HG03575 (cell line): ENCODE data around the gene PYGB.

Experiments
- ATAC-seq: cut with Tn5 transposase; IDR thresholded peaks from one replicate; pipeline ENCODE4 v1.9.1; 2021; ENCODE audit not compliant: unreplicated experiment, insufficient number of reproducible peaks, low FRiP score; ENCODE audit errors: extremely low read depth

PYGB gene

DNA sequence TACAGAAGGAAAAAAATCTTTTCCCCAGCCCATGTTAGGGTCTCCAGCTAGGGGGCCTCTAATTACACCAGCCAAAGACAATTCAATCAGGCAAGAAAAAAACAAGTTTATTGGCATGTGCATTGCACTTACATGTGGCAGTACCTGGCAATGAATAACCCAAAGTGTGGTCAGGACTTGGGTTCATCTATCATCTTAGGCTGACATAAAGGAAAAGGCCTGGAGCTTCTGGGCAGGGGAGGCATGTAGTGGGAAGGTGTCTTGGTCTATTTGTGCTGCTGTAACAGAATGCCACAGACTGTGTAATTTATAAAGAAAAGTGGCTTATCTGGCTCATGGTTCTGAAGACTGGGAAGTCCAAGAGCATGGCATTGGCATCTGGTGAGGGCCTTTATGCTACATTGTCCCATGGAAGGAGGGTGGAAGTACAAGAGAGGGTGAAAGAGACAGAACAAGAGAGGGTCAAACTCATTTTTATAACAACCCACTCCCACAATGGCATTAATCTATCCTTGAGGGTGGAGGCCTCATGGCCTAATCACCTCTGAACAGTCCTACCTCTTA lies 4.4 kb upstream of the PYGB start:
- ATAC-seq, result no peak

DNA sequence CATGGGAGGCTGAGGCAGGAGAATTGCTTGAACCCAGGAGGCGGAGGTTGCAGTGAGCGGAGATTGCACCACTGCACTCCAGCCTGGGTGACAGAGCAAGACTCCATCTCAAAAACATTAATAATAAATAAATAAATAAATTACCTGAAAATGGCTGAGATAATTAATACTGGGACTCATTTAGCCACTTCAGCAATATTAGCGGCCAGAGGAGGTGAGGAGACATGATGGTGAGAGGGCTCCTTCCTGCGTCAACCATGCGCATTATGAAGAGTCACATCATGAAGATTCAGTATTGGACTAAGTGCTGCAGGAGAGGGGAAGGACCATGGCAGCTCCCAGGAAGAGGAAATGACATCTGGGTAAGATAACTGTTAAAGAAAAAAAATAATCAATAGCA lies 2.9 kb upstream of the PYGB start:
- no peak for ATAC-seq

DNA sequence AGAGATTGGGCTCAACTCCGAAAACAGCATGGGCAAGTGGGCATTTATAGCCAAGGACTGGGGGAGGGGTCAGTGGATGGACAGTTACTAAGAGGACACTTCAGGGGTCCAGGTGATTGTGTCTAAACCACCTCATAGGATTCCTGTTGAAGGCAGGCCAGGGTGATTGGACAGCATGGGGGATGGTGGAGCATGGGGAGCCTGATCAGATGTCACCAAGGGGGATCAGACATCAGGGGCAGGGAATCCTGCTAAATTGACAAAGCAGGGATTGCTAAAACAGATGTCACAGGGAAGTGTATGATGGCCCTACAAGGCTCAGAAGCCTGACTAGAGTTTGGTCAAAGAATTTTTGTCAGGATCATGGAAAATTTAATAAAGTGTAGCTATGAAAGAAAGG lies 2.4 kb upstream of the PYGB start:
- ATAC-seq, result no peak

DNA sequence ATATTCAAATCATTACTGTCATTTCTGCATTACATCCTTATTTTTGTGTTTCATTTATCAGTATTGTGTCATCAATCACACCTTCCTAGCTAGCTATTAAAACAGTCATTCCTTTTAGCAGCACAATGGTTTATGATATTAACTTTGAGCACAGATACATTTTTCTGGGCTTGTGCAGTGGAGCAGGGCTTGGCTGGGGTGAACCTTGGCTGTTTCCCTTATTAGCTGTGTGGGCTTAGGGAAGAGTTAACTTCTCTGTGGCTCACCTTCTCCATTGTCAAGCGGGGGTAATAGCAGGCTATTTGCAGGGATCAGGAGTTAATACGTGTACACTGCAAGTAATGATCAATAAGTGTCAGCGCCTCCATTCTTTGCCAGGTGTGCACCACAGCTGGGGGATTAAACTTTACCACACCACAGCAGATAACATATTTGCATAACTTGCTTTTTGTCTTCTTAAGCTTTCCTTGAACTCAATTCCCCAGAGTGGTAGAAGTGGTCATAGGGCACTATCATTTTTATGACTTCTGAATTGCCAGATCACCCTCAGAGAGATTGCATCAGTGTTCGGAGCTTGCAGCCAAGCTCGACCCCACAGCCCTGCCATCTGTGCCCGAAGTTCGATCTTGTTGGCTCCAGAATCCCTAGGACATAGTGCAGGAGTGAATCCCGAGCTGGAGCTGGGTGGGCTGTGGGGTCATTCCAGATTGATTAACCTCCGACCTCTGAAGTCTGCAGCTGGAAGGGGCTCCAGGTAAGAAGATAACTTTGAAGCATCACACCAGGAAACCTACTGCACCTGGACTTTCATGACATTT lies 1.5 kb upstream of the PYGB start:
- no peak for ATAC-seq

DNA sequence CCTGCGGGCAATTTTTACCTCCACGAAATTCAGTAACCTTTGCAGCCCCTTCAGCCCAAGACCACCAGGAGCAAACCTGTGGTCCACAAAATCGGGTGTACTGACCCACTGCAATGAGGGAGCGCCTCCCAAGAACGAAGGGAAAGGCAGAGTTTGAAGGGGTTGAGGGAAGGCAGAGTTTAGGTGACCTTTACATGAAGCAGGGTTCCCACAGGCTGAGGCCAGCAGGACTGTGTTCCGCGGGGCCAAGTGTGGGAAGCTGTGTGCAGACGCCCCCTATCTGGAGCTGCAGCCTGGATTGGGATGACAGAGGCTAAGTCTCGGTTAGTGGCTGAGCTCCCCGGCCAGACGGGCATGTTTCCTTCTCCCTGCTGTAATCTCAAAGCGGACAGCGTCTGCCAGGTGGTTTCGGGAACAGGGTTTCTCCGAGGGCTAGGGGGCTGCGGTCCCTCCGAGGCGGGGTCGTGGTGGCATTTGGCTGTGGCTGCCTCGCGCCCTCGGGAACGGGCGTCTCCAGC lies 826 bp upstream of the PYGB start:
- no peak for ATAC-seq

DNA sequence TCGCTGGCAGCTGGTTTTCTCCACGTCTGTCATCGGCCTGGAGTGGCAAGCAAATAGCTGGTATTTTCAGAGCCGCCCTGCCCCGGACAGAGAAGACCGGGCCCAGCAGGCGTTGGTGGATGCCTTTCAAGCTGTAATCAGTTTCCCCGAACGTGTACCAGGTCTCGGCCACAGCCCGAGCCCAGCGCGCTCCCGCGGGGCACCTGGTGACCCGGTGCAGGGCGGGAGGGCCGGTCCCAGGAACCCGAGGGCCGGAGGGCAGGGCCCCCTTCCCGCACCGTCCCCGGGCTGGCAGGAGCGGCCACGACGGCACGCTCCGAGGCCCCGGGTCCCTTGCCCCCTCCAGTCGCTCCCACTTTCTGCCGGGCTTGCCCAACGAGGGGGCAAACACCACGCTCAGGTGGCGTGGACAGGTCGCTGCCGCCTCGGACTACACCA lies 348 bp upstream of the PYGB start:
- peak; percentile 12 for ATAC-seq

DNA sequence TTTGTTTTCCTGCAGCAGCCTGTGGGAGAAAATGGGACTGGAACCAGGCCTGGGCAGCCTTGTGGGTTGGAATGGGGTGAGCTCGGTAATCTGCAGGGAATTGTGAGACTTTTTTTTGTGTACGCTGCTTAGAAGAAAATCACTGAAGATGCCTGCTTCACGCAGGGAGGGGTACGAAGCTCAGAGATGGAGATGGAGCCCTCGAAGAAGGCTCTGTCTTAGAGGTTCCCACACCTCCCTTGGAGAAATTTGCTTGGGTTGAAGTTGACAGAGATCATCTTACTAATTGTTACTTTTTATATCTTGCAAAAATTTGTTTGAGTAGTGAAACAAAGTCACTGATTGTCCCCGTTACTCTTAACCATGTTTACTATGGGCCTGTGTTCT lies 894 bp downstream of the PYGB start:
- ATAC-seq, result no peak

DNA sequence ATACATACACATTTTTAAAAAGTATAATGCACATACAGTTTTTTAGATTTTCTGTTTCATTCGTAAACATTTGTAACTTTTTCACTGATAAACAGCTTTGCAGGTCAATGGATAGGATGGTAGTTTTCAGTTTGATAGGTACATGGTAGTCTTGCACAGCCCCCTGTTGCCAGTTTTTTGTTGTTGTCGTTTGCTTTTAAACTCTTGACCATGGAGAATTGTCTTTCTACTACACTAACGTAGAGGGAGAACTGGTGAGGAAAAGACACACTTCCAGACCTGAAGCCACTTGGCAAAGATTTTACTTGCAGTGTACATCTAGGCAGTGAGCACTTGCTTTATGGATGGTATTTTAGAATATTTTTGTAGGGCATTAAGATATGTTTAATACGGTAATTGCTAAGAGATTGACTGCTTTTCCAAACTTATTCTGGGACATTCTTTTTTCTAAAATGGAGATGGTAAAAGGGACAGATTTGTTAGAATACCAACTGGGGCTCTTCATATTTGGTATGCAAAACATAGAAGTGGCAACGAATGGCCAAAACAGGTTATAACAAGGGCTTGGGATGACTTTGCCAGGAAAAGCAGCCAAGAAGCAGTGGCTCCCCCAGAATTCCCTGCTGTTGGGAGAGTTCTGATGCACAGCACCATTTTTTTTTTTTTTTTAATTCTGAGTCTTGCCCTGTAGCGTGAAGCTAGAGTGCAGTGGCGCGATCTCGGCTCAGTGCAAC lies 1.5 kb downstream of the PYGB start:
- no peak for ATAC-seq

DNA sequence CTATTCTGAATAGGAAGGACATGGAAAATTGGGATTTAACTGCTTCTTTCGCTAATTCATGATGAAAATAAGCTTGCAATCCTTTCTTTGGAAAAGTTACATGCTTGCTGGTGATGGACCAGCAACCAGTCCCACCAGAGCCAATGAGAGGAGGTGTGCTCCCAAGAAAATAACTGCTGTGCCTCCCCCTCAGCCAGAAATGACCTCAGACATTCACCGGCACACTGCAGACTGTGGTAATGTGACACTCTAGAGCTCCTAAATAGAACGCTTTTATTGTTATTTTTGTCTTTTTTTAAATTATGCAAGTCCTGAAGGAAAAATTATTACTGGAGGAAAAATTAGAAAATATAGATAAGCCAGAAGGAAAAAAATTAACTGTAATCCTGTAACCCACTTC lies 2.6 kb downstream of the PYGB start:
- no peak for ATAC-seq

DNA sequence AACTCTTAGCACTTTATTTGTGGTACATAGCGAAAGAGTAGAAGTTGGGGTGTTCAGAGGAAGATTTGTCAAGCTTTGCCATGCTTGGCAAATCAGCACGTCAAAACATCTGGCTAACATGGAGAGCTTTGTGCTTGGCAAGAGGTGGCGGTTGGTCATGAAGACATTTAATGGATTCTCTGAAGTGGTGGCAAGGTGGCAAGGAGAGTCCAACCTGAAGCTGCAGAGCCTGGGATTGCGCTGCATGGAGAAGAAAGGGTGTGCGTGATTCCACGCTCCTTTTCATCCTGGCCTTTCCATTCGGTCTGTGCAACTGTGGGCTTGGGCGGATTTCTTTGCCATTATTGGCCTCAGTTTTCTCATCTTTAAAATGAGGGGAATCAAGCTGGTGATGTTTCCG lies 3.1 kb downstream of the PYGB start:
- ATAC-seq, result no peak

DNA sequence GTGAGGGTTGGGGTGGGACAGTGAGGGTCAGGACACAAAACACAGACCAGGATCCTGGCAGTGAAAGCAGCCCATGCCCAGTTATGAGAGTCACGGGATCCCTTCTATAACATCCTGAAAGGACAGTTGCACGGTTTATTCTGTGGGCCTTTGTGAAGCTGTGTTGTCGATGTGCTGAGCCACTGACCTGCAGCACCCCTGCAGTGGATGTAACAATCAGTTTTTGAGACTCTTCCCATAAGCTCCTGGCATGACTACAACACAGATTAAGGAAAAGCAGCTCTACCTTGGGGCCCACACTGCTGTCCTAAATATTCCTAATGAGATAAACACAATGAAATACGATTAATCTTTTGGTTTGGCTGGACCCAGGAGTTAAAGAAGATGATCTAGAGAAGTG lies 3.7 kb downstream of the PYGB start:
- ATAC-seq, result no peak

DNA sequence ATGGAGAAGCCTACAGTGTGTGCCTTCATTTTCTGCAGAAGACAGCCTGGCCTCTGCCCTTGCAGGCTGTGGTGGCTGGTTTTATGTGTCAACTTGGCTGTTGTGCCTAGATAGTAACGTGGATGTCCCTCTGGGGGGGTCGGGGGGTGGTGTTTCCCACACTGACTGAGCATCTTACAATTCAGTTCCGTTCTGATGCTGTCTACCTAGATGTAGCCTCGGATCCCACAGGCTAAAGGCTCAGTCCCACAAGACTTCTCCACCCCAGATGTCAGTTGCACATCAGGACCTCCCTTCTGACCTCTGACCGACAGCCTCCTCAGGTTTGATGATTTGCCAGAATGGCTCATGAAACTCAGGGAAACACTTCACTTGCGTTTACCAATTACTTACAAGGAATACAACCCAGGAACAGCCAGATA lies 4.4 kb downstream of the PYGB start:
- no peak for ATAC-seq

DNA sequence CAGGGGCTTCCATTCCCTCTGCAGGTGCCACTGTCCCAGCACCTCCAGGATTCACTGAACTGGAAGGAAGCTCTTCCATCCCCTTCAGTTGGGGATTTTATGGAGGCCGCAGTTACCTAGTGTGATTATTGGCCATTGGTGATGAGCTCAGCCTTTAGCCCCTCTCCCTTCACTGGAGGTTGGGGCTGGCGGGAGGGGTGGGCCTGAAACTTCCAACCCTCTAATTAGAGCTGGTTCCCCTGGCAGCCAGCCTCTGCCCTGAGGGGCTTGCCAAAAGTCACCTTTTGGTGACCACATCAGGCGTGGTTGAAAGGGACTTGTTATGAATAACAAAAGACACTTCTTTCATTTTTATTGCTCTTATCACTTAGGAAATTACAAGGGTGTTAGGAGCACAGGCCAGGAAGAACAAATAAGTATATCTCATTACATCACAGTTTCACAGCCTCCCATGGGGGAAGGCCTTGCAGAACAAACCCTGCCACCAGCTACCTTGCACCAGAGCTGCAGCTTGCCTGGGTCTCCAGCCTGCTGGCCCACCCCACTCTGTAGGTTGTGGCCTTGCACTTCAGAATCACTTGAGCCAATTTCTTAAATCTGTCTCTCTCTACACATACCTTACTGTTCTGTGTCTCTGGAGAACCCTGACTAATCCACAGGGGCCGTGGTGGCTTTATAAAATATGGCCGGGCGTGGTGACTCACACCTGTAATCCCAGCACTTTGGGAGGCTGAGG lies 5.0 kb downstream of the PYGB start:
- no peak for ATAC-seq

DNA sequence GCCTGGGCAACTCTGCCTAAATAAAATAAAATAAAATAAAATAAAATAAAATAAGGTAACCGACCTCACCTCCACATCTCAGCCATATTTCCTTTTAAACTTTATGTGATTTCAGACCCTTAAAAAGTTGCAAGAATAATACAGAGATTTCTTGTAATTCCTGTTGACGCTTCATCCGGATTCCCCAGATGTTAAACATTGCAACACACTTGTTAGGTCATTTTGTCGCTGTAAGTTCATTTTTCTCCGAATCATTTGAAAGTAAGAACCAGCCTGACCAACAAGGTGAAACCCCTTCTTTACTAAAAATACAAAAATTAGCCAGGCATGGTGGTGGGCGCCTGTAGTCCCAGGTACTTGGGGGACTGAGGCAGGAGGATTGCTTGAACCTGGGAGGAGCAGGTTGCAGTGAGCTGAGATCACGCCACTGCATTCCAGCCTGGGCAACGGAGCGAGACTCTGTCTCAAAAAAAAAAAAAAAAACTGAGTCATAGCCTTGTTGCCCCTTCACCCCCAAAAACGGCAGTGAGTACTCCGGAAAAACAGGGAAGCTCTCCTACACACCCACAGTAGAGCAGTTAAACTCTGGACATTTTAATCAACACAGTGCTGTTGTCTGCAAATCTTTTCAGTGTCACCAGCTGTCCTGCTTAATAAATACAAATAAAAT lies 5.9 kb downstream of the PYGB start:
- ATAC-seq, result no peak

DNA sequence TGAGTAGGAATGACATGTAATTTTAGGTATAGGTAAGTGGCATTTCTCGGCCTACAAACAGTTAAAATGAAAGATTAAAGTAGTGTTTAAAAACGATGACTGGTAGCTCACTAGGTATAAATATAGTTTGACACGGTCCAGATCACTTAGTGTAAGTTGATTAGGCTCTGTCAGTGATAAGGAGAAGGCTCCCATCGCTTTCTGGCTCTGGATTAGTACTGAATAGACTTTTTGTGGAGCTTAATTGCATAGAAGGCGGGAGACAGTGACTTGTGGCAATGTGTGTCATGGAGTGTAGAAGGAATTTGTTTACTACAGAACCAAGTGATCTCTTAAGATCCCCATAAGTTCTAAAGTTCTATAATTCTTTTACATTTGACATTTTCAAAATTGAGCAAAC lies 6.7 kb downstream of the PYGB start:
- no peak for ATAC-seq

DNA sequence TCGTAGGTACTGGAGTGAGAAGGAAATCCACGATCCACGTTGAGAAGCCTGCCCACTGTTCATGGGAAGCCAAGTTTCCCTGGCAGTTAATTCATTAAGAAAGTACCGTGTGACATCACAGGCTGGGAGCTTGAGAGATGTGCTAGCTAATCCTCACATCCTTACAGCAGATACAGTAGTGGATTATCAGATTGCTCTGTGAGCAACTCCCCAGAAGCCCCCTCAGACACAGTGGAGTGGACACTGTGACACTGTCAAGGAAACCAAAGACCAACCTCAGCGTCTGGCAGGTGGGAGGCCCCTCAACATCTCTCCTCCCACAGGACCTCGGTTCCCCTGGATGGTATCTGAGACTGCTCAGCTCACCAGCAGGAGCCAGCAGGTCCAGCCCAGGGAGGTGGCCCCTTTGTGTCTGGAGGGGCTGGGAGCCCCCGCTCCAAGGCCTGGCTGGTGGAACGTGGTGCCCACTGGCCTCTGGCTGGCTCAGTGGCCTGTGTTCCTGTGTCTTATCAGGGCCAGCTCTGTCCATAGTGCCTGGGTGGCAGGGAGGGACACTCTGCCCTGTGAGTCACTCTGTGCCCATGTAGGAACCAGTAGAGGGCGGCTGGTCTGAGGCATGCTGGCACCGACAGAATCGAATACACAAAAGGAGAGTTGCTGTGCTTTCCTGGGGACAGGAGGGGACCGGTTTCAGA lies 7.2 kb downstream of the PYGB start:
- no peak for ATAC-seq

DNA sequence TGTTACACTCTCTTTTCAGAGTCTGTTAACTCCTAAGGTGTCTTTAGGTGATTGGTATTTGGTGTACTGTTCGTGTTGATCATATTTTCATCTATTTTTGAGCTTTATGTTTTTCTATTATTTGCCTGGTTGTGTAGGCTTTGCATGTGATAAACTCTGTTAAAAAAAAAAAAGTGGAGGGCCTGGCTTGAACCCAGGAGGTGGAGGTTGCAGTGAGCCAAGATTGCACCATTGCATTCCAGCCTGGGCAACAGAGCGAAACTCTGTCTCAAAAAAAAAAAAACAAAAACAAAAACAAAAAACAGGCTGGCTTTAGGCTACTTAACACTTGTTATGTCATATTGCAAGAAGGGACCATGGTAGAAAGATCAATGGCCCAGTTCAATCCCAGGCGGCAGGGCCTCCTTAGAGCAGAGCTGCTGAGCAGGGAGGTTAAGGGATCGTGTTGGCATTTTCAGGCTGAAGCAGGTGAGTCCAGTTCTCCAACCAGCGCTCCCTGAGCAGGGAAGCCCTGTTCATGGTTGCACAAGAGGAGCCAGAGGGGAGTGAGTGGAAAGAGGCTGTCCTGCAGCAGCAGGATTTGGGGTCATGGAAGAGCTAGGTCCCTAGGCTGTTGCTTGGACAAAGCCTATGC lies 8.5 kb downstream of the PYGB start:
- ATAC-seq, result no peak

DNA sequence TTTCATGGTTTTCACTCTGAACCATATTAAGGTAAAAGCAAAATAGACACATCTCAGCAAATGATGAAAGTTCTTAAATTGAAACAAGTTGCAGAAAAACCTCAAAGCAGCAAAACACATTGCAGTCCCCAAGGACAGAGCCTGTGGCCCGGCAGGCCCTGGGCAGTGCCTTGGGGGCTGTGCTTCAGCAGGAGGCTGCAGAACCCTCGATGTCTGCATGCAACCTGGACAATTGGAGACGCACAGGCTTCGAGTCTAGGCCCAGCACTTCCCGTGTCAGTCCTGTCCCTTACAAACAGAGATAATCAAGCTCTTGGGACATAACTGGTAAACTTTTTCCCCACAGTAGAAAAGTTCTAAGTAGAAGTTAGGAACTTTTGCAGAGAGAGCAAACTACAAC lies 9.2 kb downstream of the PYGB start:
- no peak for ATAC-seq
